B cell (primary cell): ENCODE measurements around the gene KATNBL1. TPM values are rescaled to one million over a fixed set of nuclear protein-coding genes. Genes with fewer than 3 reads are reported as not detected.

ENCODE experiments used
- ATAC-seq: fragments of 200-7000 bp; cut with Tn5 transposase; one replicate; pipeline ENCODE4 v1.10.0; 2021; ENCODE audit warnings: low read depth, mild to moderate bottlenecking, moderate number of reproducible peaks, moderate library complexity
- CTCF ChIA-PET: fragments of 350-600 bp; sonication (Branson Sonifier 250); formaldehyde crosslinking; loops from one replicate; lab custom pipeline; 2021; ENCODE audit warnings: antibody characterized with exemption, inconsistent platforms; lab: Charles Lee
- POLR2A ChIA-PET: fragments of 350-600 bp; sonication (Branson Sonifier 250); formaldehyde crosslinking; loops from one replicate; lab custom pipeline; 2021; ENCODE audit warnings: antibody characterized with exemption; lab: Charles Lee
- DNase-seq: peaks from one replicate; pipeline ENCODE4 v3.0.0; 2013
- H2AFZ ChIP-seq: 2 replicates; pipeline ENCODE4 v1.6.1; 2012; ENCODE audit warnings: mild to moderate bottlenecking, low read depth, low read length; ENCODE audit not compliant: insufficient read depth, poor library complexity, severe bottlenecking
- H3K27ac ChIP-seq, 2 donors: 1 replicate in 1 of 2; 2 replicates in 1 of 2; pipeline ENCODE4 v1.5.1; 2012 to 2013; ENCODE audit warnings: low read length in 2 of 2, mild to moderate bottlenecking in 2 of 2, moderate library complexity in 1 of 2
- H3K27me3 ChIP-seq, 4 experiments: fragments of 200-600 bp in 1 of 4; sonication (generic) in 1 of 4; replicated peaks in 1 of 4; 1 replicate in 2 of 4; 2 replicates in 2 of 4; pipeline versions ENCODE4 v1.6.1 to v1.7.0; 2013 to 2016; ENCODE audit warnings: low read length in 3 of 4, mild to moderate bottlenecking in 2 of 4, mixed read lengths in 1 of 4, moderate library complexity in 1 of 4; ENCODE audit not compliant: insufficient read depth in 4 of 4, control insufficient read depth in 3 of 4; ENCODE audit errors: control extremely low read depth in 1 of 4
- H3K36me3 ChIP-seq, 2 experiments: replicated peaks in 1 of 2; 1 replicate in 1 of 2; 2 replicates in 1 of 2; pipeline versions ENCODE4 v1.6.1 to v1.7.1; 2013; ENCODE audit warnings: low read length in 1 of 2; ENCODE audit not compliant: insufficient read depth in 2 of 2, control insufficient read depth in 1 of 2; ENCODE audit errors: control extremely low read depth in 1 of 2, extremely low read depth in 1 of 2
- H3K4me1 ChIP-seq, 2 donors: fragments of 200-600 bp in 1 of 2; sonication (generic) in 1 of 2; 1 replicate in 1 of 2; 2 replicates in 1 of 2; pipeline versions ENCODE4 v1.5.1 to v1.6.1; 2013 to 2017; ENCODE audit warnings: low read length in 2 of 2; ENCODE audit not compliant: control insufficient read depth in 2 of 2, insufficient read depth in 2 of 2
- H3K4me2 ChIP-seq: replicated peaks from 2 replicates; pipeline ENCODE3; 2012; ENCODE audit warnings: mild to moderate bottlenecking, low read depth, low read length; ENCODE audit not compliant: poor library complexity, severe bottlenecking
- H3K4me3 ChIP-seq, 5 experiments: fragments of 200-600 bp in 1 of 5; sonication (generic) in 1 of 5; 1 replicate in 3 of 5; 2 replicates in 2 of 5; pipeline versions ENCODE4 v1.5.1 to v1.7.0; 2011 to 2016; ENCODE audit warnings: low read length in 4 of 5, mild to moderate bottlenecking in 4 of 5, low read depth in 2 of 5, control low read depth in 1 of 5, moderate library complexity in 1 of 5; ENCODE audit not compliant: insufficient read depth in 1 of 5; ENCODE audit errors: control extremely low read depth in 1 of 5, extremely low read depth in 1 of 5
- H3K79me2 ChIP-seq: fragments of 200-600 bp; sonication (generic); one replicate; pipeline ENCODE4 v1.6.0; 2016; ENCODE audit warnings: low read length; ENCODE audit not compliant: control insufficient read depth, insufficient read depth
- H3K9ac ChIP-seq: fragments of 200-600 bp; sonication (generic); 2 replicates; pipeline ENCODE4 v1.6.1; 2017; ENCODE audit warnings: mild to moderate bottlenecking, low read length, moderate library complexity
- H3K9me3 ChIP-seq, 3 donors: one replicate each; pipeline versions ENCODE4 v1.6.1 to v1.7.1; 2013; ENCODE audit warnings: low read length in 2 of 3; ENCODE audit not compliant: control insufficient read depth in 2 of 3, insufficient read depth in 1 of 3; ENCODE audit errors: control extremely low read depth in 1 of 3
- H4K20me1 ChIP-seq: 2 replicates; pipeline ENCODE4 v1.6.0; 2012; ENCODE audit warnings: mild to moderate bottlenecking, low read length; ENCODE audit not compliant: insufficient read depth, control insufficient read depth, poor library complexity, severe bottlenecking
- H3K27ac Mint-ChIP-seq: one replicate; pipeline ENCODE4 v1.8.0; 2021; ENCODE audit warnings: mixed read lengths
- H3K27me3 Mint-ChIP-seq: one replicate; pipeline ENCODE4 v1.8.0; 2021; ENCODE audit warnings: mixed read lengths
- H3K4me1 Mint-ChIP-seq: one replicate; pipeline ENCODE4 v1.8.0; 2021; ENCODE audit warnings: mixed read lengths
- H3K4me3 Mint-ChIP-seq: one replicate; pipeline ENCODE4 v1.8.0; 2021; ENCODE audit warnings: mixed read lengths
- H3K9me3 Mint-ChIP-seq: one replicate; pipeline ENCODE4 v1.8.0; 2022; ENCODE audit warnings: mixed read lengths; ENCODE audit not compliant: insufficient read depth
- CTCF ChIP-seq: fragments of 200-600 bp; IDR thresholded peaks from one replicate; pipeline ENCODE4 v1.8.0; 2022; ENCODE audit warnings: antibody characterized with exemption, mild to moderate bottlenecking
- EZH2 ChIP-seq: IDR thresholded peaks from 2 replicates; pipeline ENCODE4 v1.6.1; 2012; ENCODE audit warnings: borderline replicate concordance, low read depth, mild to moderate bottlenecking, moderate library complexity, low read length; ENCODE audit not compliant: insufficient read depth, poor library complexity, severe bottlenecking
- WGBS: methylation state at CpG from one replicate; pipeline ENCODE4 v1.1.5; 2013; ENCODE audit warnings: missing lambda C conversion rate; ENCODE audit not compliant: insufficient coverage; 5-methylcytosine and 5-hydroxymethylcytosine counted together
- intact Hi-C: fragments of 100-400 bp; cut with micrococcal nuclease; formaldehyde crosslinking; loops from one replicate; pipeline ENCODE4 v1.10.0; 2022
- polyA plus RNA-seq: library from polyadenylated mRNA; depleted of rRNA; stranded (reverse); fragments of >200 nt; gene quantifications from 2 replicates; pipeline ENCODE4 v1.2.3, GENCODE V29; 2012
- total RNA-seq, 2 donors: library from RNA; stranded (reverse); fragments of 120-200 nt in 1 of 2; gene quantifications; 1 replicate in 1 of 2; 2 replicates in 1 of 2; pipeline versions ENCODE4 v1.2.3 to v1.2.4, GENCODE V29; 2013 to 2022

The KATNBL1 gene
- total and polyA plus RNA-seq, 2 donors (not counting 1 experiment from before 2014, with no cell fraction given), result 22.1 to 54.8 TPM

GRCh38 chr15:34241376-34242330, 31.8 kb upstream of the KATNBL1 start:
- WGBS, result no CpG with 5 or more reads among the region's 1 CpG
- no peaks in the 10 kb centered on the region for H3K4me1 ChIP-seq
- ATAC-seq (peak; percentile 80), DNase-seq (peak; percentile 70)
- Mint-ChIP-seq H3K27ac (no peak overlapping the region), H3K4me3 (no peak overlapping the region), H3K4me1 (no peaks in the 10 kb centered on the region), H3K27me3 (no peaks in the 10 kb centered on the region), H3K9me3 (no peaks in the 10 kb centered on the region)
- no peaks in the 10 kb centered on the region for H3K27me3 ChIP-seq
- H4K20me1 ChIP-seq, result no peaks in the 10 kb centered on the region
- TF ChIP-seq CTCF (peak; percentile 96), EZH2 (no peak)
- ChIA-PET CTCF (interaction anchor here (0.8 to 6.3 kb wide), 34 partner anchors 8 to 346 kb away, joined by 3 to 129 read pairs (median 4); partner anchors contain the start of genes EMC4, GOLGA8B, KATNBL1 and LPCAT4), POLR2A (interaction anchor here (1.3 kb wide), 1 partner anchor 126 kb away, joined by 5 read pairs; the partner anchor contains the start of gene LPCAT4)
- H3K79me2 ChIP-seq, result no peaks in the 10 kb centered on the region
- peaks cover 22 to 76% of the 10 kb centered on the region in 2 experiments for H3K36me3 ChIP-seq
- no peak overlapping the region for H2AFZ ChIP-seq
- H3K9me3 ChIP-seq, result no peaks in the 10 kb centered on the region
- no peak overlapping the region for H3K27ac ChIP-seq
- H3K4me2 ChIP-seq, result no peak overlapping the region
- no peak overlapping the region for H3K9ac ChIP-seq
- no peak overlapping the region for H3K4me3 ChIP-seq
- intact Hi-C loops, result loop anchor here (1.0 to 2.0 kb wide), 3 partner anchors 101 to 347 kb away; partner anchors contain the start of genes LPCAT4, NOP10 and NUTM1
